GM04503 (cell line): ENCODE data around the gene SF3B4.
A peak's percentile ranks its signal among the peaks of the same experiment; 100 is the strongest.

Source experiments
- DNase-seq: peaks from one replicate; pipeline ENCODE4 v3.0.0-alpha.2; 2012; ENCODE audit warnings: low read depth

Gene SF3B4

DNA sequence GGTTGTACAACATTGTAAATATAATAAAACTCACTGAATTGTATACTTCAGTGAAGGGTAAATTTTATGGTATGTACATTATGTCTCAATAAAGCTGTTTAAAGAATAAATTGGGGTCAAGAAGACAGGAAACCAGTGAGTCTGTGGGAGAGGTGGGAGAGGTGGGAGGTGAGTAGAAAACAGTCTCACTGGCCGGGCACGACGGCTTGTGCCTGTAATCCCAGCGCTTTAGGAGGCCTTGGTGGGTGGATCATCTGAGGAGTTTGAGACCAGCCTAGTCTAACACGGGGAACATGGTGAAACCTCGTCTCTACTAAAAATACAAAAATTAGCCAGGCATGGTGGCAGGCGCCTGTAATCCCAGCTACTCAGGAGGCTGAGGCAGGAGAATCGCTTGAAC lies 4.9 kb upstream of the SF3B4 start:
- DNase-seq, result no peak

DNA sequence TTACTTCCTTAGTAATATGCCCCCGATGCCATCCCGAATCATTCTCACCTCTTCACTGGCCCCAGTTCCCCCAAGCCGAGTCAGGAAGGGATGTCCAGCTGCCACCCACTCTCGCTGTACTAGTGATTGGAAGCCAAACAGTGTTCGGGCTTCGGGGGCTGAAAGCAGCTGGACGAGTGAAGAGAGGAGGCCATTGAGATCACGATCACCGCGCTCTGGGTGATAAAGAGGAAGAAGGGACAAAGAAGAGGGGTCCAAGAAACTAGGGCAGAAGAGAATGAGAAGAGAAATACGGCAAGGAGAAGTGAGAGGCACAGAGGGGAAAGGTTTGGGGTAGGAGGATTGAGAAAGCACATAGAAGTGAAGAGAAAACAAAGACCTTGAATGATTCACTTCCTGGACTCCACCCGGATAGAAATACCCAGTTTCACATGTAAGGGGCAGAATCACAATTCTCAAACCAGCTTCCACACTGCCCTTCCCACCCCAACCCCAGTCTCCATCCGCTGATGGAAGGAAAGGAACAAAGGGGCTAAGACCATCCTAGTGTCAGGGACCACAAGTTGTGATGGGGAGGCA lies 3.7 kb upstream of the SF3B4 start:
- no peak for DNase-seq

DNA sequence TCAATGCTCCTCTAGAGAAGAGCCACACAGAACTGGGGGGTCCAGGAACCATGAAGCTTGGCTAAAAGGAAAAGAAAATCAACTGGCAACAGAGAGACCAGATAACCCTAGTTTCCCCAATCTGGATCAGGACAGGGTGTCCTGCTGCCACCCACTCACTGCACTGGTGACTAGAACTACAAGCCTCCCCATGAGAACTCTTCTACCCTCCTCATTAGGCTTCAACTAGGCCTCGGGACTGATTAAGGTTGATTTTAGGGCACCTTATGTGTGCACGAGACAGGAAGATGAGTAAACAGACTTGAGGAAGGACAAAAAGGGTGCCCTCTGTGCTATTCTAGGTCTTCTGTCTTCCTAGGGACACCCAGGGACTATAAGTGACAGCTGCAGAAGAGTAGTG lies 2.3 kb upstream of the SF3B4 start:
- no peak for DNase-seq

DNA sequence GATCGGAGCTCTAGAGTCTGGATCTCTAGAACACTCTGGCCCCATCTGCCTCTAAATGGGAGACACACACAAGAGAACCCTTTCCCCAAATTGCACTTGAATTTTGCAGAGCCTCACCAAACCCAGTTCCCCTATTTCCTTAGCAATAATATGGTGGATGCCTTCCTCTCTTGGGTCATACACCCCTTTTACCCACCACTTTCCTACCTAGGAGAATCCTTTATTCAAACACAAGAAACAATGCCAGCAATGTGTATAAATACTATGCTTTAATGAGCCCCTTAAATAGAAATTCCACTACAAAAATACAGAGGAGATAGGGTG lies 760 bp upstream of the SF3B4 start:
- DNase-seq, result no peak

DNA sequence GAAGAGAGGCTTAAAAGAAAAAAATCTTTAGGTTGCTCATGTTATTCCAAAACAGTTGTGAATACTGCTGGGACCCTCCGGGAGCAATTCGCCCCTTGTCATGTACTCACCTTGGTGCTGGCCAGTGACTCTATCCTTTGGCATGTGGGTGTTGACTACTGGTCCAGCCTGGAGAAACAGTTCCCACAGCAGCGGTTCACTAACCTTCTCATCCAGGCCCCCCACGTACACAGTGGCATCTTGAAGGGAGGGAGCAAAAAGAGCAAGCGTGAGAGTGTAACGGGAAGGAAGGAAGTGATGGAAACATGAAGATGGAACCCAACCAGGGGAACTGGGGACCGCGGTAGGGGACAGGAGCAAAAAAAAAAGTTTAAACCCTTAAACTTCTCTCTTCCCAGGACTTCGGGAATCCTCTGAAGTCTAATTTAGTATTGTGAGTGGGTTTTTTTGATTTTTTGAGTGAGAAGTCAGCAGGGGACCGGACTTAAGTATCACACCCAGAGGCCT lies 494 bp downstream of the SF3B4 start:
- no peak for DNase-seq

DNA sequence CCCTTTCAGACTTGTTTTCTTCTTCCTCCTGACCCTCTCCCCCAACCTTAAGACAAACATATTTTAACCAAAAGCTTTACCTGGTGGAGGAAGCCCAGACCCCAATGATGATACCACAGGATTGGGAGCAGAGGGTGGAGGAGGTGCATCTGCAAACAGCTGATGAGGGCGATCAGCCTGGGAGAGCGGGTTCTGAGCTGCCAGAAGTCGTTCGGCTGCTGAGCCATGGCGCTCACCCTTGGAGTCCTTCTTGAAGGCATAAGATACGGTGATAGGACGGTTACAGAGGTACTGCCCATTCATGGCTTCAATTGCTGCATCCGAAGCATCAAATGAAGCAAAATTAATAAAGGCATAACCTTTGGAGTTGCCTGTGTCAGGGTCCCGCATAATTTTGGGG lies 1.3 kb downstream of the SF3B4 start:
- DNase-seq, result no peak

DNA sequence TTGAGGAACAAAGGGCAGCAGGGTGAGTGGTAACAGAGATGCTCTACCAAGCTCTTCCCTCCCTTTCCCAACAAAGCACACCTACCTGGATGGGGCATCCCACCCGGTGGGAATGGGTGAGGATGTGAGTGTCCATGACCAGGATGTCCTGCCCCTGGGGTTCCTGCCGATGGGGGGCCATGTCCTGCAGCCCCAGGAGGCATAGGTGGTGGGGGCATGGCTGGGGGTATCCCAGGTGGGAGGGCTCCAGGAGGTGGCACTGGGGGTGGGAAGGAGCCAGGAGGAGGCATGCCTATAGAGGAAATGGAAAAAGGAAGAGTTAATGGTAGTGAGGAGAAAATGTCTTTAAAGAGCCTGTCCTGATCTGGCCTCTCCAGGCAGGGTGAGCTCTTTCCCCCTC lies 1.9 kb downstream of the SF3B4 start:
- DNase-seq, result no peak

DNA sequence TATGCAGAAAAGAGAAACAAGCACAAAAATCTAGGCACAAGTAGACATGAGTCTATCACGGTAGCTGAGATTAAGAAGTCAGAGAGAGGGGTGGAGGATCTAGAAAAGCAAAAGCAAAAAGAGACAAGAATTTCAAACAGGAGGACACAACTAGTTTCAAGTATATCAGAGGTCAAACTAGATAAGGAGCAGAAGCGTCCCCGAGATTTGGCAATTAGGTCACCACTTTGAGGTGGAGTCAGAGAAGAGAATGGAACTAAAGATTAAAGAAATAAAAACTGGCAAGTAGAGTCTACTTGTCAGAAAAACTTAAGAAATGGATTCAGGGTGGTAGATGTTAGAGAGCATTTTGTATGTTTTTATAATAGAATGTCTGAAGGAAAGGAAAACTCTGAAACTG lies 2.3 kb downstream of the SF3B4 start:
- DNase-seq, result no peak

DNA sequence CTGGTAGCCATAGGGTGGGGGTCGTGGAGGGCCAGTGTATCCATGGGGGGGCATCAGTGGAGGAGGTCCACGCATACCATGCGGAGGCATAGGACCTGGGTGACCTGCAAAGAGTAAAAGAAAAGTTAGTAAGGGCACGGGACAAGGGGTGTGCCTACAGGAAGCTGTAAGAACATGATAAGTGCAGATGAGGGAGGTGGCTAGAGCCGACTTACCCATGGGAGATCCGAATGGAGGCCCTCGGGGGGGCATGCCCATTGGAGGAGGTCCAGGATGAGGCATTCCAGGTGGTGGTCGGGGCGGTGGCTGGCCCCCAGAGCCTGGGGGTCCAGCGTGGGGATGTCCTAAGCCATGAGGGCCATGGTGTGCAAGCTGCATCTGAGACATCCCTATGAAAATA lies 4.0 kb downstream of the SF3B4 start:
- DNase-seq, result no peak

DNA sequence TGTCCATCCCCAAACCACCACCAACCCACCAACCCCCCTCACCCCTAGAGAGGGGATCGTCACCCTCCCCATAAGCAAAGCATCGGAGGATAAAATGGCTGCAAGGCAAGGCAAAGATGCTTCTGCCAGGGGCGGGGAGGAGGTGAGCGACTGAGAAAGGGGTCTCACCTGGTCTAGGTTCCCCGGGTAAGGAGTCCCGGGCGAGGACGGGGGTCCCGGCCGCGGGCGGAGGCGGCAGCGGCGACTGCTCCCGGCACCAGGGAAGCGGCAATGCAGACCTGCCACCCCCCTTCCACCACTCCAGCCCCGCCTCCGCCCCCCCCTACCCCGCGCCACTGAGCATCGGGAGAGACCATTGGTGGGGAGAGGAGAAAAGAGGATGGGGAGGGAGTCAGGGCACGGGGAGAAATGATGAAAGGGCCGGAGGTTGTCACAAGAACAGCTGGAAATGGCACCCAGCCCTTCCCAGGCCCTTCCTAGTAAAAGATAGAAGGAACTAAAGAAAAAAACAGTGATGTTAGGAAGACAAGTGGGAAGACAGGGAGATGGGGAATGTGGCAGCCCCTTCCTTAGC lies 9.9 kb downstream of the SF3B4 start, which contains the start of gene SV2A:
TSS of gene SV2A (minus strand) at position 274 of the 574 bp plus-strand sequence. CDS start 4,004 bp downstream, outside the sequence.
- no peak for DNase-seq

DNA sequence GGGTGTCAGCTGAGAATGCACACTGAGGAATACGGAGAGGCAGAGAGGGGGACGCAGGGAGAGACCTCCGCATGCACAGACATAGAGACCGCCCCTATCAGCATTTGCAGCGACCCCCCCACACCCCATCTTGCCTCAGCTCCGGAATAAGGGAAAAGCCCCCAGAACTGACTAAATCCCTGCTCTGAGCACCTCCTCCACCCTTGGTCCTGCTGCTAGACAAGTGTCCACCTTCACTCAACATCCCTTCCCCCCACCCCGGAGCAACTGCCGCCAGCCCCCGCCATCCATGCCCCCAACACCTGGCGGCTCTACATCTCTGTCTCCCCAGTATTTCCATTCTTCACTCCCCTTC lies 10.7 kb downstream of the SF3B4 start:
- DNase-seq, result no peak

DNA sequence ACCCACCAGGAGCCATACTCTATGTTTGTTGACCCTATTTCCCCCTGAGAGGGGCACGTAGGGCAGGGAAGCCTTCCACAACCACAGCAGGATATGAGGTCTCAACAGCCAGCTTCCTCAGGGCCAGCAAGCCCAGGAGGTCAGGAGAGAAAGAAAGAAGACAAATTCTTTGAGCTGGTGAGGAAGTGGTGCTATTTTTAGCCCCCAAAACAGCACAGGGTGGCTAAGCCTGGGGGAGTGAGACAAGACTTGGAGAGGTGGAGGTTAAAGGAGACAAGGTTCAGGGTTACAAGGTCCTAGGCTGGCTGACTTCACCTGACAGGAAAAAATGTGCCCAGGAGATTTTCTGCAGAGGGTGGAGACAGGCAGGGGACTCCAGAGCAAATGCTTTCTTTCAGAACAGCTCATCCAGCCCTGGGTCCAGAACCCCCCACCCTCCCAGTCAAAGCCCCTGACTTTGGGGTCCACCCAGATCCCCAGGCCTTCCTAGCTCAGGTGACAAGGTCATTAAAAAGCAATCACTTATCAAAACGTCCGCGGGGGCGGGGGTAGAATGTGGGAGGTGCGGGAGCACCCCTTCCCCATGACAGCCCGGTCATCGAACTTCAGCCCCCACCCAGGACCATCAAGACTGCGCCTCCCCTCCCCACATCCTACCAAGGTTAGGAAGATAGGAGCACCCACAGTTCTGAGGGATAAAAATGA lies 11.3 kb downstream of the SF3B4 start:
- no peak for DNase-seq

DNA sequence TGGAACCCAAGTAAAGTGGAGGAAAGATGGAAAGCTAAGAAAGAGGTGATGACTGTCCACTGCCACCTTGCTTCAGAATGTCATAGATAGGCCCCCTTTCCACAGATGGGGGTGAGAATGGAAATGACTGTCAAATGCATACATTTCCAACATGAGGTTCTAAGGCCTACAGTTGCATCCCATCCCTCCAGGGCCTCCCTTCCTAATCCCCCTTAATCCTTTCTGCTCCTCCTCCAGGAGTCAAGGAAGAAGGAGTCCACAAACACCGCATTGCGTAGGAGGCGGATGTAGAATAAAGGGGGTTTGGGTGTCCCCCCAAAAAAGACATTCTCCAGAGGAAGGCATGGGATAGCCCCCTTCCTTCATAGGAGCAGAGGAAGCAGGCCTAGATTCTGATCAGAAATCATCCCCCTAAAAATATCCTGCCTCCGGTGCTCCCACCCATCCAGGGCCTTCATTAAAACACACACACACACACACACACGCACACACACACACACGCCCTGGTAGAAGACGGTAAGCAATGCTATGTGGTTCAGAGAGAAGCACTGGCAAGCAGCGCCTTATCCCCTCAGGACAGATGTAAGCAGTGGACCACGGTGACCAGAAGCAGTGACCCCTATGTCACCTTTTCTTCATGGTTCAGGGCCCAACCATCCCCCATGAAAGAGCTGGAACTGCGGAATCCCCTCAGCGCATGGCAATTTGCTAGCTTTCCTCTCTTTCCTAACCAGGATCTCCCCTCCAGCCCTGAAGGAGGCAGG lies 12.0 kb downstream of the SF3B4 start:
- DNase-seq, result no peak

DNA sequence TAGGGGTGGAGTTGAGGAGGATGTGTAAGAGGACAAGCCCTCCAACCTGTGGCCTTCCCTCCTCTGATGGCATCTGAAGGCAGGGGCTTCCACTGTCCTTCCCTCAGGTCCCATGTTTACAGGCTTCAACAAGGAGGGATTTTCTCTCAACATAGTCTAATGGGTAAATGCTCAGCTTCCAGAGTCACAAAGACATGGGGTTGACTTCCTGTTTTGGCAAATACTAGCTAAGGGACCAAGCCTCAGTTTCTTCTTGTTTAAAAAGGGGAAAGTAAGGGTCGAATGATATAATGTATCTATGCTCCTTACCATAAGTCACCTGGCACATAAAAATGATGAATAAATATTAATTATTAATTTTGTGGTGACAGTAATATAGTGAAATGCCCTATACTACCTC lies 13.1 kb downstream of the SF3B4 start:
- no peak for DNase-seq

DNA sequence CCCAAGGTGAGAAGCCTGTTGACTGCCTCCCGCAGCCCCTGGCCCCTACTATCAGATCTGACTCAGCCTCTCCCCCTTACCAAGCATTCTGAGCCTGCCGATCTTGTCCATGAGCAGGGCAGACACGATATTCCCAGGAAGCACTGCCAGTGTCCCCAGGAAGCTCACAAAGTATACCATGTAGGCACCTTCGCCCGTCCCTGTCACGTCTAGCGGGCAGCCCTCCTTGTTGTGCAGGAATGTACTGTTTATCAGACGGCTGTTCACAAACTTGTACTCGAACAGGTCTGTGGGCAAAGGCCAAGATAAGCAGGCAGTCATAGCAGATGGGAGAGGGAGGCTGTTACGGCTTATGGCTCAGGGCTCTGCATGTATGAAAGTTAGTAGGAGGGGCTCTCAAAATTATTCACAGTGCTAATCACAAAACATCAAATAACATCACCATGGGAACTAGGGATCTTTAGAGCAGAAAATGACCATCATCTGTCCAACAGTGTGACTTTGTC lies 21.0 kb downstream of the SF3B4 start:
- DNase-seq, result no peak

DNA sequence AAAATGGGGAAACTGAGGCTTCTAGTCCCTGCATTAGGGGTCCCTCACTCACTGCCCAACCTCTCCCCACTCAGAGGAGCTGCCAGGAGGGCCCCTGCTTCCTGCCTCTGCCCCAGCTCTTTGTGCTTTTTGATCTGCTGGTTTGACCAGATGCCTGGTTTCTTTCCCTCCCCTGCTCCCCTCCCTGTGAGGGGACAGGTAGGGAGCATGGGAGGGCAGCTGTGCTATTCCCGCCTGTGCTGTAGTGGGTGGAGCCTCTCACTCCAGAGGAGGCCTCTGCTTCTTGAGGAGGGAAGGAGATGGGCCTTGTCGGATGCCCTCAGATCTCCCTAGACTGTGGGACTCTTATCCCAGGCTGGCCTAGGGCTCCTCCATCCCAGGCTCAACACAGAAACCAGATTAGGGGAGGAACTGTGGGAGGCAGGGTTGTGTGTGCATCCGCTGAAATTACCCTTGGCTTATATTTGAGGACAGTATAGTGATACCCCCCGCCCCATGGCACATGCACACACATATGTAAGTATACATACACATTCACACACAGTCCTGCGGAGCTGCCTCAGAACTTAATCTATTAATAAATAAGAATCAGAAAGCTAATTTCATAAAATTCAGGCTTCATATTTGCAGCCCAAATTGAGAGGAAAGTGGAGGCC lies 23.6 kb downstream of the SF3B4 start:
- DNase-seq, result no peak

DNA sequence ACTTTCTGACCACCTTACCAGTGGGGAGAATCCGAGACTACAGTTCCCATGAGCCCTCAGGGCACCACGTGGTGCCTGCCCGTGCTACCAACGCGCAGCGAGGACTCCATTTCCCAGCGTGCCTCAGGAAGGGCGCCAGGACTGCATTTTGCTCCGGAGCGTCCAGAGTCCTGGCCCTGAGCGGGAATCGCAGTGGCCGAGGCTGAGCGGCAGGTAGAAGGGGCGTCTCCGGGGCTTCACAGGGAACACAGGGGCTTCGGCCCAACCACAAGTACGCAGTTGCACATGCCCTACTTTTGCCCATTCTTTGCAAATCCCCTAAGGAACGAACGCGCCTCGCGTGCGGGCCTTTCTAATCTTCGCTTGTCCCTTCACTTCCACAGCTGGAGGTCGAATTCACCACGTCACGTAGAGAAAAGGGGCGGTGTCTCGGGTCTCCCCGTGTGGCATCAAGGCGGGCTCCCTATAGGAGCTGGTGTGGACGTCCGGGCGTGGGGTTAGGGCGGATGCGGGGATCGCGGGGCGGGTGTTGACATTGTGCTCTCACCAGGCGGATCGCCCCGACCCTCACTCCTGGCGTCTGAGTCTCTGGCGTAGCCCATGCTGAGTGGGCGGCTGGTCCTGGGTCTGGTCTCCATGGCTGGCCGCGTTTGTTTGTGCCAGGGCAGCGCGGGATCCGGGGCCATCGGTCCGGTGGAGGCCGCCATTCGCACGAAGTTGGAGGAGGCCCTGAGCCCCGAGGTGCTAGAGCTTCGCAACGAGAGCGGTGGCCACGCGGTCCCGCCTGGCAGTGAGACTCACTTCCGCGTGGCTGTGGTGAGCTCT lies 27.9 kb downstream of the SF3B4 start, which contains the start of gene BOLA1:
TSS of gene BOLA1 (plus strand) at position 109 of the 825 bp plus-strand sequence. CDS start at position 601, 492 bp downstream.
- peak; percentile 62 for DNase-seq

DNA sequence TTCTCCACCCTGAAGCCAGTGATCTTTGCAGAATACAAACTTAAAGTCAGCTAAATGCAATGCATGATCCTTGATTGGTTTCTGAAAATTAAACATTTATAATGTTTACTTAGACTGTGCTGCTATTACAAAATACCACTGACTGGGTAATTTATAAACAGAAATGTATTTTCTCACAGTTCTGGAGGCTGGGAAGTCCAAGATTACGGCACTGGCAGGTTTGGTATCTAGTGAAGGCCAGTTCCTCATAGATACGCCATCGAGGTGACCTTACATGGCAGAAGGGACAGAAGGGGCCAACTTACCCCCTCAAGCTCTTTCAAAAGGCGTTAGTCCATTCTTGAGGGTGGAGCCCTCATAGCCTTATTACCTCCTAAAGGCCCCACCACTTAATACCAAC lies 31.0 kb downstream of the SF3B4 start:
- DNase-seq, result no peak

DNA sequence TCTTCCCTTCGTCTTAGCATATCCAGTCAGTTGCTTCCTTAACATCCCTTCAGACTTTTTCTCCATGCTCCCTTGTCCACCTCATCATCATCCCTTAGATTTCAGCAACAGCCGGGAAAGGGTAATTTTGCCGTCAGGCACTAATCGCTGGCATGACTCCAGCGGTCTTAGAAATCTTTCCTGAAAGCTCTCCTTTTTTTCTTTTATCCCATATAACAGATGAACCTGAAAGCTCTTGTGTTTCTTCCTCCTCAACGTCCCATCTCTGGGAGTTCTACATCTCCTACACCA lies 38.7 kb downstream of the SF3B4 start:
- no peak for DNase-seq

DNA sequence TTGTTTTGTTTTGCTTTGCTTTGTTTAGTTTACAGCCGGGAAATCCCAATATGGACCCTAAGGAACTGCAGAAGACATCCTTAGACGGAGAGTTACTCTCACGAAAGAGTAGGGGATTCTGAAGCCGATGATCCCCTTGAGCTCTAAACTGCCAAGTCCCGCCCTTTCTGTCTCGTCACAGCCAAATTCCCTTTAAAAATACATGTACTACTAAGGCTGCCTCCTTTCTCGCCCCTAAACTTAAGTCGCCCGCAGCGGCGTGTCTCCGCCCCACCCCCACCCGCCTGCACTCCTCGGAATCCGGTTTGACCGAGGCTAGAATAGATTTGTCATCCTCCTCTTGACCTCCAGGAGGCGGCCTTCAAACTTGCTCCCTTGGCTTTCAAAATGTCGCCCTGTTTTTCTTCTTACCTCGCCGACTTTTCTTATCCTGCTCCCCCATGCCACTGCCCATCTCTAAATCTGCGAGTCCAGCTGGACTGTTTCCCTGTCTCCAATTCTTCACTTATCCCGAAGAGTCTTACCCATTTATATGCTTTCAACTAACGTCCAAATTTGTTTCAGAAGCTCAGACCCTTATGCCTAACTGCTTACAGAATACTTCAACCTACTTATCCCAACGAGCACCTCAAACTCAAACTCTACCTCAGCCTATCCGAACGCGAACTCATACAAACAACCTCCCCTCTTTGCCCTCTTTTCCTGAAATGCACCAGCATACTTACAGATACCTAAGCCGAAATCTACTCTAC lies 39.2 kb downstream of the SF3B4 start:
- peak; percentile 43 for DNase-seq
